ENCODE data around the gene RHBDF1.

DNA sequence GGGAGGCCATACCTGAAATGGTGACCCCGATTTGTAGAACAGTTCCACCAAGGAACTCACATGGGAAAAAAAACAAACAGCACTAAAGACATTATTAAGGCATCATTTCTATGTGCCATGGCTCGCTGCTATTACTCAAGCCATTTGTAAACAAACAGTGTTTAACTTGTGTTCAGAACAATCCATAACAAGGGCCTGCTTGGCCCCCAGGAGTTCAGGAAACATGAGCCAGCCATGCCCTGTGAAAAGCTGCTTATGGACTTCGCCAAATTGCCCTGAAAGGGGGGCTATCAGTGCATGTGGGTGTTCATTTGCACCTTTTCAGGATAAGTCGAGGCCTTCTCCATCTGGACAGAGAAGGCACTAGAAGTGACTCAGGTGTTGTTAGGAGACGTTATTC is 27.0 kb downstream of the RHBDF1 start:
- TF ChIP-seq, protein P1, sequence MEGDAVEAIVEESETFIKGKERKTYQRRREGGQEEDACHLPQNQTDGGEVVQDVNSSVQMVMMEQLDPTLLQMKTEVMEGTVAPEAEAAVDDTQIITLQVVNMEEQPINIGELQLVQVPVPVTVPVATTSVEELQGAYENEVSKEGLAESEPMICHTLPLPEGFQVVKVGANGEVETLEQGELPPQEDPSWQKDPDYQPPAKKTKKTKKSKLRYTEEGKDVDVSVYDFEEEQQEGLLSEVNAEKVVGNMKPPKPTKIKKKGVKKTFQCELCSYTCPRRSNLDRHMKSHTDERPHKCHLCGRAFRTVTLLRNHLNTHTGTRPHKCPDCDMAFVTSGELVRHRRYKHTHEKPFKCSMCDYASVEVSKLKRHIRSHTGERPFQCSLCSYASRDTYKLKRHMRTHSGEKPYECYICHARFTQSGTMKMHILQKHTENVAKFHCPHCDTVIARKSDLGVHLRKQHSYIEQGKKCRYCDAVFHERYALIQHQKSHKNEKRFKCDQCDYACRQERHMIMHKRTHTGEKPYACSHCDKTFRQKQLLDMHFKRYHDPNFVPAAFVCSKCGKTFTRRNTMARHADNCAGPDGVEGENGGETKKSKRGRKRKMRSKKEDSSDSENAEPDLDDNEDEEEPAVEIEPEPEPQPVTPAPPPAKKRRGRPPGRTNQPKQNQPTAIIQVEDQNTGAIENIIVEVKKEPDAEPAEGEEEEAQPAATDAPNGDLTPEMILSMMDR (IDR thresholded peaks at IDR 0.05) = no peak
- TF ChIP-seq POLR2AphosphoS5 (IDR thresholded peaks at IDR 0.05) = no peak
- no peak for TF ChIP-seq POLR2A (IDR thresholded peaks at IDR 0.05)

All from transverse colon (tissue), 4 donors.